ENCODE results near the gene SSTR5. TPM values are rescaled to one million over a fixed set of nuclear protein-coding genes. Genes with fewer than 3 reads are reported as not detected.
"Not testable (repeated sequence)": the region's sequence is repeated elsewhere in the genome, so short reads cannot be mapped to it uniquely, and the experiment has no call there.

SSTR5 gene
- total RNA-seq, 1 experiment from 2014 or later, result not detected

GRCh38 chr16:1090620-1091587, 18.4 kb downstream of the SSTR5 start:
- DNase-seq (ENCODE audit: low read depth), result no peak

GRCh38 chr16:1091992-1092552, 19.5 kb downstream of the SSTR5 start:
- DNase-seq (ENCODE audit: low read depth), result no peak

GRCh38 chr16:1092685-1093283, 20.2 kb downstream of the SSTR5 start:
- DNase-seq (ENCODE audit: low read depth), result not testable (repeated sequence)

- DNase-seq (ENCODE audit: low read depth), result peak; percentile 42
These were observed 21.0 kb downstream of the SSTR5 start for GRCh38 chr16:1093284-1094123.

- no peak for DNase-seq (ENCODE audit: low read depth)
These were observed 21.6 kb downstream of the SSTR5 start for GRCh38 chr16:1094124-1094479.

GRCh38 chr16:1094601-1095449, 22.3 kb downstream of the SSTR5 start:
- DNase-seq (ENCODE audit: low read depth), result no peak

GRCh38 chr16:1095450-1096168, 23.1 kb downstream of the SSTR5 start:
- no peak for DNase-seq (ENCODE audit: low read depth)

GRCh38 chr16:1096169-1097082, 23.9 kb downstream of the SSTR5 start, which contains the start of gene C1QTNF8:
Gene C1QTNF8 (minus strand): TSS chr16:1096244. CDS start chr16:1094922, 1,322 bp downstream.
- no peak for DNase-seq (ENCODE audit: low read depth)

- no peak for DNase-seq (ENCODE audit: low read depth)
These were observed 24.6 kb downstream of the SSTR5 start for GRCh38 chr16:1097156-1097555.

- DNase-seq (ENCODE audit: low read depth), result no peak
These were observed 25.3 kb downstream of the SSTR5 start for GRCh38 chr16:1097800-1098199.

GRCh38 chr16:1098266-1098991, 25.9 kb downstream of the SSTR5 start:
- DNase-seq (ENCODE audit: low read depth), result no peak

GRCh38 chr16:1099189-1100083, 26.9 kb downstream of the SSTR5 start:
- no peak for DNase-seq (ENCODE audit: low read depth)

- DNase-seq (ENCODE audit: low read depth), result no peak
These were observed 27.7 kb downstream of the SSTR5 start for GRCh38 chr16:1100084-1100800.

GRCh38 chr16:1101133-1101532, 28.6 kb downstream of the SSTR5 start:
- DNase-seq (ENCODE audit: low read depth), result no peak

GRCh38 chr16:1101573-1102332, 29.2 kb downstream of the SSTR5 start:
- DNase-seq (ENCODE audit: low read depth), result no peak

- DNase-seq (ENCODE audit: low read depth), result no peak
These were observed 29.8 kb downstream of the SSTR5 start for GRCh38 chr16:1102333-1102700.
